CD14-positive monocyte (primary cell): Measurements from ENCODE around the gene PTPRN2. TPM values are rescaled to one million over a fixed set of nuclear protein-coding genes. Genes with fewer than 3 reads are reported as not detected.

Experiments
- DNase-seq, 3 donors: peaks; one replicate each; pipeline ENCODE4 v3.0.0-alpha.2; 2011 to 2022
- H2AFZ ChIP-seq: 2 replicates; pipeline ENCODE4 v1.6.0; 2012; ENCODE audit warnings: mild to moderate bottlenecking, low read depth, low read length, inconsistent platforms; ENCODE audit not compliant: insufficient read depth, poor library complexity, severe bottlenecking
- H3K27ac ChIP-seq, 2 donors: 1 replicate in 1 of 2; 2 replicates in 1 of 2; pipeline ENCODE4 v1.5.1; 2012 to 2013; ENCODE audit warnings: low read length in 2 of 2, control low read depth in 1 of 2, inconsistent platforms in 1 of 2, low read depth in 1 of 2, mild to moderate bottlenecking in 1 of 2
- H3K27me3 ChIP-seq, 2 donors: one replicate each; pipeline versions ENCODE4 v1.6.0 to v1.6.1; 2011 to 2013; ENCODE audit warnings: low read length in 2 of 2; ENCODE audit not compliant: control insufficient read depth in 2 of 2, insufficient read depth in 2 of 2
- H3K36me3 ChIP-seq, 2 donors: replicated peaks in 1 of 2; 1 replicate in 1 of 2; 2 replicates in 1 of 2; pipeline versions ENCODE4 v1.5.1 to v1.6.1; 2012 to 2013; ENCODE audit warnings: low read length in 2 of 2, control low read depth in 1 of 2, inconsistent platforms in 1 of 2, mild to moderate bottlenecking in 1 of 2; ENCODE audit not compliant: insufficient read depth in 2 of 2, control insufficient read depth in 1 of 2
- H3K4me1 ChIP-seq, 2 donors: 1 replicate in 1 of 2; 2 replicates in 1 of 2; pipeline versions ENCODE4 v1.5.1 to v1.6.1; 2012 to 2013; ENCODE audit warnings: low read length in 2 of 2, control low read depth in 1 of 2, inconsistent platforms in 1 of 2, mild to moderate bottlenecking in 1 of 2, moderate library complexity in 1 of 2; ENCODE audit not compliant: insufficient read depth in 2 of 2, control insufficient read depth in 1 of 2
- H3K4me2 ChIP-seq: replicated peaks from 2 replicates; pipeline ENCODE3; 2012; ENCODE audit warnings: low read length, moderate library complexity, mild to moderate bottlenecking; ENCODE audit not compliant: poor library complexity, severe bottlenecking; ENCODE audit errors: extremely low read depth
- H3K4me3 ChIP-seq, 3 experiments: fragments of 200-600 bp in 1 of 3; sonication (generic) in 1 of 3; replicated peaks in 1 of 3; 1 replicate in 2 of 3; 2 replicates in 1 of 3; pipeline ENCODE4 v1.5.1; 2011 to 2013; ENCODE audit warnings: low read length in 3 of 3, mild to moderate bottlenecking in 3 of 3, control low read depth in 2 of 3, low read depth in 2 of 3, inconsistent platforms in 1 of 3, moderate library complexity in 1 of 3
- H3K79me2 ChIP-seq: 2 replicates; pipeline ENCODE4 v1.6.0; 2012; ENCODE audit warnings: mild to moderate bottlenecking, control low read depth, inconsistent platforms, low read length, moderate library complexity; ENCODE audit not compliant: insufficient read depth
- H3K9ac ChIP-seq: 2 replicates; pipeline ENCODE4 v1.6.0; 2017; ENCODE audit warnings: low read length, mild to moderate bottlenecking; ENCODE audit not compliant: insufficient read depth, poor library complexity, severe bottlenecking
- H3K9me3 ChIP-seq, 2 donors: replicated peaks in 1 of 2; 1 replicate in 1 of 2; 2 replicates in 1 of 2; pipeline versions ENCODE4 v1.5.1 to v1.6.1; 2012 to 2013; ENCODE audit warnings: low read length in 2 of 2, control low read depth in 1 of 2; ENCODE audit not compliant: control insufficient read depth in 1 of 2, insufficient read depth in 1 of 2
- H4K20me1 ChIP-seq: 2 replicates; pipeline ENCODE4 v1.6.0; 2012; ENCODE audit warnings: mild to moderate bottlenecking, low read length, control low read depth, moderate library complexity; ENCODE audit not compliant: insufficient read depth
- H3K27ac Mint-ChIP-seq, 7 donors: one replicate each; pipeline ENCODE4 v1.8.0; 2020; ENCODE audit warnings: mild to moderate bottlenecking in 7 of 7, mixed read lengths in 7 of 7, moderate library complexity in 6 of 7, inconsistent platforms in 2 of 7
- H3K27me3 Mint-ChIP-seq, 3 donors: one replicate each; pipeline ENCODE4 v1.8.0; 2021 to 2022; ENCODE audit warnings: low read depth in 3 of 3, mild to moderate bottlenecking in 3 of 3, mixed read lengths in 3 of 3, moderate library complexity in 3 of 3, inconsistent platforms in 1 of 3
- H3K36me3 Mint-ChIP-seq, 2 donors: one replicate each; pipeline ENCODE4 v1.8.0; 2020; ENCODE audit warnings: mixed read lengths in 2 of 2, inconsistent platforms in 1 of 2, mild to moderate bottlenecking in 1 of 2
- H3K4me1 Mint-ChIP-seq: one replicate; pipeline ENCODE4 v1.8.0; 2020; ENCODE audit warnings: mild to moderate bottlenecking, mixed read lengths
- H3K4me3 Mint-ChIP-seq, 2 donors: one replicate each; pipeline ENCODE4 v1.8.0; 2020; ENCODE audit warnings: mild to moderate bottlenecking in 2 of 2, mixed read lengths in 2 of 2, moderate library complexity in 1 of 2
- H3K9me3 Mint-ChIP-seq, 7 donors: one replicate each; pipeline ENCODE4 v1.8.0; 2020 to 2022; ENCODE audit warnings: mixed read lengths in 7 of 7, mild to moderate bottlenecking in 6 of 7, moderate library complexity in 6 of 7, inconsistent platforms in 2 of 7
- CTCF ChIP-seq: fragments of 200-600 bp; IDR thresholded peaks from one replicate; pipeline ENCODE4 v1.8.0; 2022; ENCODE audit warnings: antibody characterized with exemption, mild to moderate bottlenecking
- WGBS: methylation state at CpG from one replicate; pipeline ENCODE4 v1.1.5; 2013; ENCODE audit warnings: missing lambda C conversion rate; ENCODE audit not compliant: insufficient coverage; 5-methylcytosine and 5-hydroxymethylcytosine counted together
- intact Hi-C, 2 donors: fragments of 100-400 bp; cut with micrococcal nuclease; formaldehyde crosslinking; loops; one replicate each; pipeline versions ENCODE4 v1.15.0 to v1.15.1; 2023
- polyA plus RNA-seq, 3 donors: library from polyadenylated mRNA; depleted of rRNA in 1 of 3; unstranded in 2 of 3; stranded (reverse) in 1 of 3; fragments of 300-500 nt in 2 of 3; fragments of >200 nt in 1 of 3; fragmentation: Illumina TruSeq in 2 of 3; gene quantifications; 1 replicate in 2 of 3; 2 replicates in 1 of 3; pipeline ENCODE4 v1.2.3, GENCODE V29; 2012 to 2021

The PTPRN2 gene
- polyA plus RNA-seq, 3 donors = 0.25 to 1.4 (median 0.97) TPM

DNA sequence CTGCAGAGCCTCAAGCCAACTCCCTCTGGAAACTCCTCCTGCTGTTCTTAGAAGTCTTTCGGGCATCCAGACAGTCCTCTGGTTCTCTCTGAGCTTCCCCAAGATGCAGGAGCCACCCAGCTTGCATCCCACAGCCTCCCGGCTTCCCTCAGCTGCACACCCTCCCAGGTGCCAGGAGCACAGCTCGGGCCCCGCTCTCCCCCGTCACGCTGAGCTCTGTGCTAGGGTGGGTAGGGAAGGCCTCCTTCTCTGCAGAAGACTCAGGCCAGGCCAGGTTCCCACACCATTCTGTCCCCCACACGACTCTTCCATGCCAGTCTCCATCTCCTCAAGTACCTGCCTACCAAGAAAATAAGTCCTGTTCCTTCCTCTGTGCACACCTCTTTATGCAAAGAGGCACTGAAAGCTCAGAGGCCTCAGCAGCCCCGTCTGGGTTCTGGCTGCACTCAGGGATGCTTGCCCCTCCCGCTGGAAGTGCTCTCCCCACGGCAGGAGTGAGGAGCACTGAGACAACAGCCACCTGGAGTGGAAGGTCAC, 537.1 kb downstream of the PTPRN2 start:
- no peak overlapping the region for H3K4me2 ChIP-seq
- no peak overlapping the region for H3K9ac ChIP-seq
- 63% methylated on average over 5 of the region's 10 CpGs for WGBS
- Mint-ChIP-seq H3K4me3 (no peak overlapping the region), H3K27ac (no peak overlapping the region), H3K4me1 (no peaks in the 10 kb centered on the region), H3K9me3 (peaks cover 0 to 2% (median 0%) of the 10 kb centered on the region in 7 donors), H3K27me3 (no peaks in the 10 kb centered on the region), H3K36me3 (no peaks in the 10 kb centered on the region)
- H3K27me3 ChIP-seq = no peaks in the 10 kb centered on the region
- H3K4me3 ChIP-seq = no peak overlapping the region
- no peak overlapping the region for H3K27ac ChIP-seq
- H3K79me2 ChIP-seq = no peaks in the 10 kb centered on the region
- no peaks in the 10 kb centered on the region for H4K20me1 ChIP-seq
- H3K36me3 ChIP-seq = no peaks in the 10 kb centered on the region
- intact Hi-C loops = no loop called here
- no peaks in the 10 kb centered on the region for H3K9me3 ChIP-seq
- no peak for DNase-seq
- H3K4me1 ChIP-seq = no peaks in the 10 kb centered on the region
- H2AFZ ChIP-seq = no peak overlapping the region
- TF ChIP-seq CTCF = no peak

DNA sequence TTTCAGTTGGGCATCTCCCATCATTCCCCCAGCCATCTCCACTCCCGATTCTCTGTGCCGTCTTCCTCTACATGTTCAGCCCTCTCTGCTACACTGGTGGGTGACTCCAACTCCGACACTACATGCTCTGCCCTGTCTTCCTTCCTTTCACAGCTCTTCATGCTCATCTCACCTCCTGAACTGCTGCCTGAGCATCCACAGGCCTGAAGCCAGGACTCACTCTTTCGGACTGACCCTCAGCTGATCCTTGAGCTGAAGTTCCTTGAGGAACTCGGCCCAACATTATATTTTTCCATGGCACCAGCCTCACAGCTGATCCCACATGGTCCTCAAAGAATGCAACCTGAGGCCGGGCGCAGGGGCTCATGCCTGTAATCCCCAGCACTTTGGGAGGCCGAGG, 538.4 kb downstream of the PTPRN2 start:
- no peak overlapping the region for H3K4me2 ChIP-seq
- no peak overlapping the region for H2AFZ ChIP-seq
- no peaks in the 10 kb centered on the region for H3K36me3 ChIP-seq
- no peaks in the 10 kb centered on the region for H3K4me1 ChIP-seq
- H3K36me3 Mint-ChIP-seq = no peaks in the 10 kb centered on the region
- 95% methylated on average over 7 of the region's 8 CpGs for WGBS
- H3K4me3 Mint-ChIP-seq = no peak overlapping the region
- no peaks in the 10 kb centered on the region for H3K9me3 Mint-ChIP-seq
- no peaks in the 10 kb centered on the region for H4K20me1 ChIP-seq
- H3K4me3 ChIP-seq = no peak overlapping the region
- no peak overlapping the region for H3K27ac ChIP-seq
- no peaks in the 10 kb centered on the region for H3K9me3 ChIP-seq
- H3K4me1 Mint-ChIP-seq = no peaks in the 10 kb centered on the region
- TF ChIP-seq CTCF = no peak
- no peak overlapping the region for H3K9ac ChIP-seq
- no peaks in the 10 kb centered on the region for H3K27me3 Mint-ChIP-seq
- intact Hi-C loops = no loop called here
- no peak for DNase-seq
- no peaks in the 10 kb centered on the region for H3K79me2 ChIP-seq
- H3K27ac Mint-ChIP-seq = no peak overlapping the region
- no peaks in the 10 kb centered on the region for H3K27me3 ChIP-seq
